Measurements from ENCODE around the gene SMAD7.

SMAD7 gene

DNA sequence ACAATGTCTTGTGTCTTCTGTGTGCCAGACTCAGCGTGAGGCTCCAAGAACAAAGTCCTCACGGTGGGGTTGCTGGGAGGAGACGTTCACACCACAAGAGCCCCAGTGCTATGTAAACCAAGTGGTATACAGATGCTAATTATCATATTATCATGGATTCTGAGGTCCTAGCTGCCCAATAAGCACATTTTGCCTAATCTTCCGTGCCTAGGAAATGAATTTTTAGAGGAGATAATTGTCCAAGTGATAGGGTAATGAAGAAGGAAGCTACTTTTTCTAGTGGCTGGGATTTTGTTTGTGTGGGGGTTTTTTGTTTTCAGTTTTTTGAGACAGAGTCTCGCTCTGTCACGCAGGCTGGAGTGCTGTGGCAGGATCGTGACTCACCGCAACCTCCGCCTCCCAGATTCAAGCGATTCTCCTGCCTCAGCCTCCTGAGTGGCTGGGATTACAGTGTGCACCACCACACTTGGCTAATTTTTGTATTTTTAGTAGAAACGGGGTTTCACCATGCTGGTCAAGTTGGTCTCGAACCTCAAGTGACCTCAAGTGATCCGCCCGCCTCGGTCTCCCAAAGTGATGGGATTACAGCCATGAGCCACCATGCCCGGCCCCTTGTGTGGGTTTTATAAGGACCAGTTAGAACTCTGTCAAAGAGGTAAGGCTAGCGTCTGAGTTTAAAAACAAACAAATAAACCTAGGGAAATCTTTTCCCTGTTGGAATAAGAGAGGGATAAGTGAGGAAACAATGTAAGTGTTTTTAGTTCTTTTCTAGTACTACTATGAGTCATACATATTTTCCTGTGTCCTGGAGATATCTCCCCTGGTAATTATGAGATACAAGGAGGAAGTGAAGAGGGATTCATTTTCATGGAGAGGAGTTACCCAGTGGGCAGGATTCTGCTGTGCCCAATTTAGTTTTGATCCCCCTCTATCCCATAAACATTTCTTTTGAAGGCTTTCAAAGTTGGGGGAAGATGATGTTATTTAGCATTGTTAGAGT lies 9.5 kb upstream of the SMAD7 start:
- DNase-seq (ENCODE audit: low spot score) = no peak

DNA sequence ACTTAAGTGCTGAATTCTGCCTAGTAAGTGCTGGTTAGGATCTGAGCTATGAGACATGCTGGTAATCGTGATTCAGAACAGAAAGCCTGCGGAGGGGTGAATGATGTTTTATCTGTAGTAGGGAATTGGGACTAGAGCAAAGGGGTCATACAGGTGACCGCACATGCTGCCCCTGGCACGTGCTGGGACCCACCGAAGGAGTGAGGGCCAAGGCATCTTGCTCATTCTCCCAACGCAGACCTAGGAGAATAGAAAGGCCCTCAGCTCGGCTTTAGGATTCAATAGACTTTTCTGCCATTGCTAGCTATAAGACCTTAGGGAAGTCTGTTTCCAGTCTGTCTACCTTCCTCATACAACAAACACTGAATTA lies 8.8 kb upstream of the SMAD7 start:
- no peak for DNase-seq (ENCODE audit: low spot score)

DNA sequence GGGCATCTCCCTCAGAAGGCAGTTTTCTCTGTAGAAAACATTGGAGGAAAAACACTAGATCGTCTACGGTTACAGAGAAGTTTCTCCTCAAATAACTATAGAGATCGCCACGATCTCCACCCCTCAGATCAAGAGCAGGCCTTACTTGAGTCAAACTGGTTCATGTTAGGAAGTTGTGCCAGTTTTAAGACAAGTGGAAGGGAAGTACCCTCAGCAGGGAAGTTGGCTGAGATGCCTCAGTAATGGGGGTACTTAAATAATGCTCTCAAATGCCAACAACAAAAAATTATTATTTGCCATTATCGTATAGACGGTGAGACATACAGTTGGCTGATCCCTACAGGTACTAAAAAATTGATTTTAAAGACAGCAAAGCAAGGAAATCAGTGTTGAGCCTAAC lies 8.2 kb upstream of the SMAD7 start:
- no peak for DNase-seq (ENCODE audit: low spot score)

DNA sequence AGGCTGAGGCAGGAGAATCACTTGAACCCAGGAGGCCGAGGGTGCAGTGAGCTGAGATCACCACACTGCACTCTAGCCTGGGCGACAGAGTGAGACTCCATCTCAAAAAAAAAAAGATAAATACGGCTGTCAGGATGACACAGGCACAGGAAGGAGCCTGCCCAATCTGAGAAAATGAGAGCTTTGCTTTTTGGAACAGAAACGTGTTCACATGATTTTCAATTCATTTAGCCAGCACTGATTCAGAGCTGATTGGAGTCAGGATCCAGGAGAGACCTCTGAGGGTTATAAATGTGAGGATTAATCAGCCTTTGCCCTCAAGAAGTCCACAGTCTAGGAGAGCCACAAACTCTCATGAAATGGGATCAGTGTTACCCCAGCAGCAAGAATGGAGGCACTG lies 6.9 kb upstream of the SMAD7 start:
- no peak for DNase-seq (ENCODE audit: low spot score)

DNA sequence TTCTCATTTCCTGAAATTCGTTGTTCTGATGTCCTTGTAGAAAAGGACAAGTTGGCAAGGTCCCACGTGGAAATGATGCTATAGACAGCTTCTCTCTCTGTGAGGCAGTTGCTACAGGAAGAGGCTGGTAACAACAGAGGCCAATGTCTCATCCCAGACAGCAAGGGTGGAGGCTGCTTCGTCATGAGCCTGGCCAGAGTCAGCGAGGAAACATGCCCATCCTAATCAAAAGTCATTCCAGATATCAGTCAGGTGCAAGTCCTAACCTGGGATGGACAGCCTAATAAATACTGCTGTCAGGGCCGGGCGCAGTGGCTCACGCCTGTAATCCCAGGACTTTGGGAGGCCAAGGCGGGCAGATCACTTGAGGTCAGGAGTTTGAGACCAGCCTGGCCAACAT lies 6.4 kb upstream of the SMAD7 start:
- DNase-seq (ENCODE audit: low spot score) = no peak

DNA sequence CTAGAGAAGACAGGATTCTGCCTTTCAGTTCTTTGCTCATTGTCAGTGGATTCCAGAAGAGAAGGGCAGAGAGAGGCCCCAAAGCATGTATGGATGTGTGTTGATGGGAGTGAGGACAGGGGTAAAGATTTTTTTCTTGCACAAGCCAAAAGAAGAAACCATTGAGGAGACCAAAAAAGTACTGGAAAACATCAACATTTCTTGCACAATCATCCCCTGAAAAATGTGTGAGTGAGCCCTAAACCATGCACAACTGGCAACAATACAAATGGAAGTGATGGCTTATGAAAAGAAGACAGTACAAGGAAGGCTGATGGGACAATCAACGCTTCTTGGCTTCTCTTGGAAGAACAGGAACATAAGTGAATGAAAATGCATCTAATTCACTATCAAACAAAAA lies 5.6 kb upstream of the SMAD7 start:
- no peak for DNase-seq (ENCODE audit: low spot score)

DNA sequence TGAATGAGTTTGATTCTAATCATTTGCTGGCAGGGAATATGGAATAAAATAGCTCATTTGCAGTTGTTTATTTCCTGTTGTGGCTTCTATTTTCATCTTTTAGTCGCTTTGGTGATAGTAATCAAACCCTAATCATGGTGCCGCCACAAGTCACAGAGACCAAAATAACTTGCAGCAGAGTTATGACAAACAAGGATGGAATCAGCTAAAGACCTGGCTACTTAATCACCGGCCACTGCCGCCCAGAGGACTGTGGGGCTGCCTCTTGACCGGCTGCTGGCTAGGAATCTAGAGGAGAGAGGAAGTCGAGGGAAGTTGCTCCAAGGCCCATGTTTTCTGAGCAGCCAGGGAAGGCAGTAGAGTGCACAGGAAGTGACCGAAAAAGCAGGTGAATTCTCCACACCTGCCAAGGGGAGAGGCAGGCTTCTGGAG lies 5.1 kb upstream of the SMAD7 start:
- DNase-seq (ENCODE audit: low spot score) = no peak

DNA sequence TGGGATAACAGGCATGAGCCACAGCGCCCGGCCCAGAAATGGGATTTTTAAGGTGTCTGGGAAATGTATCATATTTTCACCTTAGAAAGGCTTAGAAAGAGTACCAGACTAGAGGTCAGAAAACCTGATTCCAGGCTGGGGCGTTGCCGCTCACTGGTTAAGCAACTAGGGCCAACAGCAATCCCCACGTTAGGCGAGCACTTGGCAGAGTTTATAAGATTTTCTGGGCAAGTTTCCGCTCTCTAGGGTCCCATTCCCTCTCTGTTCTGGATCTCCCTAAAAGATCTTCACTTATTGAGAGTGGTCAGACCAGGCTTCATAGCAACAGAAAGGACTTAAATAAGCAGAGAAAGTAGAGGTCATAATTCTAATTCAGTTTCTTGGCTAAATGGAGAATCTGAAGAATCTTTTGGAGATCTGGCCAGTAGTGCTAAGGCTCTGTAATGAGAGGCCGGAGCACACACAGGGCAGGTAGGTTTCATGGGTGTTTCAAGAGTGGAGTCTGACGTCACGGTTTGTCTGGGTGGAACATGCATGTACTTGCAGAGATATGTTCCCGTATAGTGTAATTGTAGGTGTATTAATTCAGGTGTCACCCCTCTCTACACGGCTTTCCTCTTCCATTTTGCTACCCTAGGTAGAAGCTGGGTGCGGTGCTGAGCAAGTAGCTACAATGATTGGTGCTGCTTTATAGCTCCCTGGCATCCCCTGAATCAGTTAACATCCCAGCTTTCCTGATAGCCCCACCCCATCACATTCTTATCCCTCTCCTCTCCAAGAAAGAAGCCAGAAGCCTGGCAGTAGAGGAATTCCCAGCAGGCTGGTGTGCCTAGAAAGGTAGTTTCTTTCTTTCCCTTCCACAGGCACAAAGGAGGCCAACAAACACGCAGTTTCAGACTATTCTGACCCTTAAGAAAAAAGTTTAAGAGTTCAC lies 4.4 kb upstream of the SMAD7 start:
- DNase-seq (ENCODE audit: low spot score) = no peak

DNA sequence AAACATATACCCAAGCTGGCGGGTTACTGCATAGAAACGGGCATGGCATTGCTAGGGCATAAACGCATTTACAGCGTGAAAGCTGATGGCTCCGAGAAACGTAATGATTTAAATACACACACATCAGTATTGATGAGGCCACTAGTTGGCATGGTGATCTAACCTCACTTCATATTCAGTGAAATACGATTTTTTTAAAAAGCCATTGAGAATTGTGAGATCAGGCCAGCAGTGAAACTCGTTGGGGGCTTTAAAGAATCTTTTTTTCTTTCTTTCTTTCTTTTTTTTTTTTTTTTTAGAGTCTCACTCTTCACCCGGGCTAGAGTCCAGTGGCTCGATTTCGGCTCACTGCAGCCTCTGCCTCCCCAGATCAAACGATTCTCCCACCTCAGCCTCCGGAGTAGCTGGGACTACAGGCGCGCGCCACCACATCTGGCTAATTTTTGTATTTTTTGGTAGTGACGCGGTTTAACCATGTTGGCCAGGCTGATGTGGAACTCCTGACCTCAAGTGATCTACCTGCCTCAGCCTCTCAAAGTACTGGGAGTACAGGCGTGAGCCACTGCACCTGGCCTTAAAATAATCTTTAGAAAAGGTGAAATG lies 2.4 kb upstream of the SMAD7 start:
- no peak for DNase-seq (ENCODE audit: low spot score)

DNA sequence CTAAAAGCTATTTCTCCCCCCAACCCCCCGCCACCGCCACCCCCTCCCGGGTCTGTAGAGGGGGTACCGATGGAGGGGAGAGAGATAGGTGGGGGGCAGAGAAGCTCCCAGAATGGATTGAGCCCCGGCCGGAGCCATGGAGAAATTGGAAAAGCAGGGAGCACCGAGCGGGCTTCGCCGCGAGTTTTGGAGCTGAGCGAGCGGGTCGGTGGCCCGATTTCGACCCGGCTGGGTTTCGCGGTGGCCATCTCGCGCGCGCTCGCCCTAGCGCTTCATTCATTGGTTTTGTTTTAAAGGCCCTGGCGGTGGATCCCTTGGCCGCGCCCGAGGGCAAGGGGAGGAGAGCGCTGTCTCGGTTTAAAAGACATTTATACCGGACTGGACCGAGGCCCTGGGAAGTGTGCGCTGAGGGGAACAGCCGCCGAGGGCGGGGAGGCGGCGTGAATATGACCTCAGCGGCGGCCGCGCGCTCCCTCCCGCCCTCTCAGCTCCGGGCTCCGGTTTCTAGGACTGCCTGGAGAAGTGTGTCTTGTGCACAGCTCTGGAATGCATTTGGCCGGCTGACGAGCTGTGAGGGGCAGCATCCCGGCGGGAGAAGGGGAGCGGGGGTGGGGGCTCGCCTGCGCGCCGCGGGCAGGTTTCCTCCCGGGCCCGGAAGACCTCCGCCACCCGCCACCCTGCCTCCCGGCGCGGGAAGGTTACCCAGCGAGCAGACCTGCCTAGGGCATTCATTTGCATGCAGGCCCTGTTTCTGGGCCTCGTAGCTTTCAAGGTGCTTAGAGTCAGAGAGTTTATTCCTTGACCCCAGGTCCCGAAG lies 1.7 kb upstream of the SMAD7 start:
- DNase-seq (ENCODE audit: low spot score) = peak; percentile 67

DNA sequence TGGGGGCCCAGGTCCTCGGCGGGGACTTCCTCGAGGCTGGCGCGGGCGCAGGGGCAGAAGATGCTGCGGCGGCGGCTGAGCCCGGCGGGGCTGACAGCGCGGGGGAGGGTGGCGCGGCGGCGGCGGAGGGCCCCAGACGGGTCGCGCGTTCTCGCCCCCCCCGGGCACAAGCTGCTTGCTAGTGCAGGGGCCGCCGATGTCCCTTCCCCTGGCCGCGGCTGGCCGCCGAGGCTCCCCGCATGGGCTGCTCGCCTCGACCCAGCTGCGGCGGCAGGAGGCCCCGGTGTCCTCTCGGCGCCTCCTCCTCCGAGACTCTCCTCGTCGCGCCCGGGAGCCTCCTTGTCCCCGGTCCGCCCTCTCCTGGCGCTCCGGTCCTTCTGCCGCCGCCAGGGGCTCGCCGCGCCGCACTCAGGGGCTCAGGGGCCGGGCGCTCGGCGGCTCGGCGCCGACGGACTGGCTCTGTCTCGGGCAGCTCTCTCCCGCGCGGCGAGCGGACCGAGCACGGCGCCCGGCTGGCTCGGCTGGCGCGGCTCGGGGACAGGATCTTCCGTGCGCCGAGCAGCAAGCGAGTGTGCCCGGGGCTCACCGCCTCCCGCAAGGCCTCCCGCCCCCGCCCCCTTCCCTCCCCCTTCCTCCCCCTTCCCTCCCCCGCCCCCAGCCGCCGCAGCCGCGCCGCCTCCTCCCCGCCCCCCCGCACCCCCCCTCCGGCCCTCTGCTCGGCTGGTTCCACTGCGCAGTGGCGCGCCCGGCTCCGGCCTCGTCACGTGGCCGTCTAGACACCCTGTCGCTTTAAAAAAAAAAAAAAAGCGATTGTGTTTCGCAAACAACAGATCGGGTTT lies 902 bp upstream of the SMAD7 start:
- peak; percentile 84 for DNase-seq (ENCODE audit: low spot score)

DNA sequence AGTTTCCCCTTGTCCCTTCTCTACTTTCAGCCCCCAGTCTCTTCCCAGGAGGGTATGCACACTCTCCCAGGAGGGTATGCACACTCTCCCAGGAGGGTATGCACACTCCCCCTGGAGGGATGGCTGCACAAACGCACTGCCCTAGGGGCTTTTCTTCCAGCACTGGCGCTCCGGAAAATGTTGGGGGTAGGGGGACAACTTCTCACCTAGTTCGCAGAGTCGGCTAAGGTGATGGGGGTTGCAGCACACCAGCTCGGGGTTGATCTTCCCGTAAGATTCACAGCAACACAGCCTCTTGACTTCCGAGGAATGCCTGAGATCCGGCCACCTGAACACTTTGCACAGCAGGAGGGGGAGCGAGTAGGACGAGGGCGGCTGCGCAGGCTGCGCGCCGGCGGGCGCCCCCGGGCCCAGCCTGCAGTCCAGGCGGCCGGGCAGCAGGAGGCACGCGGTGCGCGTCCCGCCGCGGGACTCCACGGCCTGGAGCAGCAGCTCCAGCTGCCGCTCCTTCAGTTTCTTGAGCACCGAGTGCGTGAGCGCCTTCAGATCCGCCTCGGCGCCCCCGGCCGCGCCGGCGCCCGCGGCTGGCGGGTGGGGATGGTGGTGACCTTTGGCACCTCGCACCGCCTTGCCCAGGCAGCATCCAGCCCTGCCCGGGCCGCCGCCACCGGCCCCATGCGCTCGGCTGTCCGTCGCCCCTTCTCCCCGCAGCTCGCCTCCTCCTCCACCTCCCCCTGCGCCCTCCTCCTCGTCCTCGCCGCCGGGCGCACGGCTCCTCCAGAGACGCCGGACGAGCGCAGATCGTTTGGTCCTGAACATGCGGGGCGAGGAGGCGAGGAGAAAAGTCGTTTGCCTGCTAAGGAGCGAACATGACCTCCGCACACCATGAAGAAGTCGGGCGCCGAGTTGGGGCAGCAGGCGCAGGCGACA lies 894 bp downstream of the SMAD7 start:
- DNase-seq (ENCODE audit: low spot score) = no peak

DNA sequence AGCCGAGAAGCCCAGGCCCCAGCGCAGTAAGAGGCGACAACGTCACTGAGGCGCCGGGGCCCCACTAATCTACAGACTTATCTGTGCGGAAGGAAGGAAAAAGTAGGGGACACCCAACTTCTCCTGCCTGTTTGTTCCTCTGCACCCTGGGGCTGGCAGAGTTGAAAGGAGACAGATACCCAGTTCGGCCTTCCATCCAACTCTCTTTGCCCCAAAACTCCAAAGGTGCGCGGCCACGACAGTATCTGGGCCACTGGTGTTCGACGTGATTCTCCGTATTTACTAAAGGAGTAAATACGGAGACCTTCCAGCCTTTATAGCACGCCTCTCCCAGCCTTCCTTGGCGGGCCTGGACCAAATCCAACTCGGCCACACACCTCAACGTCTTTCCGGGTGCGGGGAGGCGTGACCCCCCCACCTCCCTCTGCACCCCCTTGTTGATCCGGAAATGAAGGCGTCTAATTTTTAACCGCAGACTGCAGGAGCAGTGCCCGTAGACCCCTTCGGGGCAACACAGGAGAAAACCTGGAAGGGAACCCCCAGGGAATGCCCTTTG lies 1.6 kb downstream of the SMAD7 start:
- DNase-seq (ENCODE audit: low spot score) = no peak

DNA sequence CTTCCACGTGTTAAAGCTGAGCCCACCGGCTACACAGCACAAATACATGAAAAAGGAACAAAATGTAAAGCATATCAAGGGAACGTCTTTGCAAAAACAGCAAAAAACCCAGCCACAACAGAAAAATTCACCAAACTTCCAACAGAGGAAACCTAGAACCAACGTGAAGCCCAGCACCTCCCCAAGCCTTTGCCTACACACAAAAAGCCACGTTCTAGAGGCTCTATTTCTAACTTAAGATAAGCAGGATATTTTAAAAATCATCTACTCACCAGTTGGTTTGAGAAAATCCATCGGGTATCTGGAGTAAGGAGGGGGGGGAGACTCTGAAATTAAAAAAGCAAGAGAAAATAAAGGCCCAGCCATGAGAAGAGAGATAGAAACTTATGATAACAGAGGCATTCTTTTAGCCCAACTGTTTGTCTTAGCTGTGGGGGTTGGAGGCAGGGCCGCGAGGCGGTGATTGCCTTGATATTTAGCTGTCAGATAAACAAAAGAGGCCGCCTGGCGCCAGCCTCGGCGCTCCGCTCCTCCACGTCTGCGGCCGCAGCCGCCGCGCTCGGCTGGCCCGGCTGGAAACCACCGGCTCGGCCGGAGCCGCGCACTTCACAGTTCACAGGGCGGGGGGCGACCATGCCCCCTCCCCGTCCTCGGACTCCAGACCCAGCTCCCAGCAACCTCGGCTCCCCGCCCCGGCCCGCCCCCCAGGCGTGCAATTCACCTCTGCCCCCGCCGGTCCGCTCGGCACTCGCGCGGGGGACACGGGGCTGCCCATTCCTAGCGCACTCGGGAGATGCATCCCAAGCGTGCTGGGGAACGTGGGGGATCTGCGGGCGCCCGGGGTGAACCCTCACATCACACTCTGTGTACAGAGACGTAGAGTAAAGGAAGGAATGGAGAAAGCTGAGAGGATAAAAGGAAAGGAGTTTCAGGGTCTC lies 2.4 kb downstream of the SMAD7 start:
- DNase-seq (ENCODE audit: low spot score) = peak; percentile 69

DNA sequence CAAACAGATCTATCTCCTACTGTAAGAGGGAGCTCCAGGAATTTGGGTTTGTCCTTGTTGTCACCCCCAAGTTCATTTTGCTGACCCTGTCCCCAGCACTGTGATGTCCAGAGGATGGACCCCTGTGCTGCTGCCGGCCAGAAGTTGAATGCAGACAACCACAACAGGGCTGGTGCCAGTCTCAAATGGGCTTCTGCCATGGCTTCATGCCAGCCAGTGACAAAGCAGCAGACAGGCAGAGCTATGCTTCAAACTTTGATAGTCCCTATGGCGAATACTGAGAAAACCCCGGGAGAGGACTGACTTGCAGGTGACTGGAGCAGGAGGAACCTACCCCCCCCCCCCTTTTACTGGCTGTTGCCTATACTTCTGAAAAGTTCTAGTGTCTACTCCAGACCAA lies 3.2 kb downstream of the SMAD7 start:
- DNase-seq (ENCODE audit: low spot score) = no peak

DNA sequence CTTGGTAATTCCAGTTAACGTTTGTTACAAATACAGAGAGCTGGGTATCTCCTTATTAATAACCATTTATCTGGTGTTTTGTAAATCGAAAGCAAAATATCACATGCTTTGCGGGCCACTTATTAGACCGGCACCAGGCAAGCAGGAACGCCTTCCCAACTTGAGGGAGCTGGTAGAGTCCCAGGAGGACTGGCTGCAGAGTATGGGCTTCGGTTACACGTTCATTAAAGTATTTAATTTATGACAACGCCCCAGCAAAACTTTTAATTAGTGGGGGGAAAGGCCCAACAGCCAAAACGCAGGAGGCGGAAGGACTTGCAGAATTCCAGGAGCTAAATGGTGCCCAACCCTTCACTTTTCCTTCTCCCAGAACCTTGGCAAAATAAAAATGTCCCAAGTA lies 3.7 kb downstream of the SMAD7 start:
- no peak for DNase-seq (ENCODE audit: low spot score)

DNA sequence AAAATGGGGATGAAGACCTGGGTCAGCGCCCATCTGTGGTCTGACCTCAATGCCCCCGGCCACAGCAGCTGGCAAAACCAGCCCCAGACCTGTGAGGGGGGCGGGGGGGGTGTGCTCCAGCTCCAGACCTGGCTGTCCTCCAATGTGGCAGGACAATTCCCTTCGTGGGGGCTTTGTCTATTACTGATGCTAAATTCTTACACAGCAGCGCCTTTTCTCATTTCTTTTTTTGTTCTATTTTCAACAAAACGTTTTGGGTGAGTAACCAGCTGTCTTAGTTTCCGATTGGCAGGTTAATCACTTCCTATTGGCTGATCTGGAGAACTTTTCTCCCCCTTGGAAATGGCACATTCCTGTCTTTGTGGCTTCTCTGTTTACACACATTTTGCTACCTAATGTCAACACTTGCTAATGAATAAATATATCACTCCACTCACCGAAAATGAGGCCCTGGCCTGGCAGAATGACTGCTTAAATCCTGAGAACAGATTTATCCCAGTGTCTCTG lies 4.4 kb downstream of the SMAD7 start:
- no peak for DNase-seq (ENCODE audit: low spot score)

DNA sequence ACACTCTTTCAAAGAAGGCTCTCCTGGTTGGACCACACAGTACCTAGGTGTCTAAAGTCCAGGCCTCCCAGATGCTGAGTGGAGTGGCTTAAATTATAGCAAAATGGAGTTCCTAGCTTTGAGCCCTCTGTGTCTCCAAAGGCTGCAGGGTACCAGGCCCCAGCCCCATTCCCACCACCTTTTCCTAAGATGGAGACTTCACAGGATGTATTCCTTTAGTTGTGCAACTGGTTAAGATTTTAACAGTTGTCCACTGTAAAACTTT lies 4.9 kb downstream of the SMAD7 start:
- no peak for DNase-seq (ENCODE audit: low spot score)

Measured in germinal center (tissue), 1 donor.